ENCODE measurements around the gene E4F1.

DNA sequence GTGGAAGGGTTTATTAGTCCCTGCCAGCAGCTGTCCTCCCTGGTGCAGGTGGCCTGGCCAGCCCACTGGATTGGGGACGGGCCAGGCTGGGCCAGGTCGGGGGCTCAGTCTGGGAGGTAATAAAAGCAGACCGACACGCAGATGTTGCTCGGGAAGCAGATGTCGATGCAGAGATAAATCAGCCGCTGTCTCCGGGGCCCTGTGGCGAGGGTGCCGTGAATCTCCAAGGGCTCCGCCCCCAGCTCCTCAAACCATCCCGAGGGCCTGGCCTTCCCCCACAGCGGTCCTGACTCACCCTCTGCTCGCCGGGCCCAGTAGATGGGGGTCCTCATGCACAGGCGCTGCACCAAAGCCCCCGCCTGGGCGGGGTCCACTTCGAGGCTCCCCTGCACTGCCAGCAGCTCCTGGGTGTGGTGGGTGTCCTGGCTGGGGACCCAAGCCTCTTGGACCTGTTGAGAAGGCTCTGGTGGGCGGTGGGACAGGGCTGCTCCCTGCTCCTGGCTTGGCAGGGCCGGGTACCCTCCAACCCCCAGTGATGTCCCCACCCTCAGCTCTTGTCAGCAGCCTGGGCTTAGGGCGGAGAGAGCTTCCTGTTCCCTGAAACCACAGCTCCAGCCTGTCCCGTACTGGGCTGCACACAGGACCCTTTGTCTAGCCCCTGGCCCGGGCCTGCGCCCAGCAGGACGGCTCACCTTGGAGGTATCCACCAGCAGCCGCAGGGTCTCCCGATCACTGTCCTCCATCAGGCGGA lies 14.0 kb upstream of the E4F1 start:
- no peak for TF ChIP-seq SNIP1 (IDR thresholded peaks at IDR 0.05; ENCODE audit: low read depth)
- TF ChIP-seq BRCA1 (IDR thresholded peaks at IDR 0.05), result no peak
- TF ChIP-seq BRCA1 (CRISPR knock-in tag; IDR thresholded peaks at IDR 0.05), result no peak
- TF ChIP-seq PURB (CRISPR knock-in tag; IDR thresholded peaks at IDR 0.05; ENCODE audit: low read depth), result no peak
- no peak for TF ChIP-seq FOXA1 (IDR thresholded peaks at IDR 0.05; ENCODE audit: borderline replicate concordance)
- TF ChIP-seq, protein P1, sequence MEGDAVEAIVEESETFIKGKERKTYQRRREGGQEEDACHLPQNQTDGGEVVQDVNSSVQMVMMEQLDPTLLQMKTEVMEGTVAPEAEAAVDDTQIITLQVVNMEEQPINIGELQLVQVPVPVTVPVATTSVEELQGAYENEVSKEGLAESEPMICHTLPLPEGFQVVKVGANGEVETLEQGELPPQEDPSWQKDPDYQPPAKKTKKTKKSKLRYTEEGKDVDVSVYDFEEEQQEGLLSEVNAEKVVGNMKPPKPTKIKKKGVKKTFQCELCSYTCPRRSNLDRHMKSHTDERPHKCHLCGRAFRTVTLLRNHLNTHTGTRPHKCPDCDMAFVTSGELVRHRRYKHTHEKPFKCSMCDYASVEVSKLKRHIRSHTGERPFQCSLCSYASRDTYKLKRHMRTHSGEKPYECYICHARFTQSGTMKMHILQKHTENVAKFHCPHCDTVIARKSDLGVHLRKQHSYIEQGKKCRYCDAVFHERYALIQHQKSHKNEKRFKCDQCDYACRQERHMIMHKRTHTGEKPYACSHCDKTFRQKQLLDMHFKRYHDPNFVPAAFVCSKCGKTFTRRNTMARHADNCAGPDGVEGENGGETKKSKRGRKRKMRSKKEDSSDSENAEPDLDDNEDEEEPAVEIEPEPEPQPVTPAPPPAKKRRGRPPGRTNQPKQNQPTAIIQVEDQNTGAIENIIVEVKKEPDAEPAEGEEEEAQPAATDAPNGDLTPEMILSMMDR (IDR thresholded peaks at IDR 0.05 in 2 of 3, conservative IDR thresholded peaks at IDR 0.05 in 1 of 3; ENCODE audit: insufficient read depth in 2 of 3, low read depth in 1 of 3, low read length in 3 of 3), result no peak
- TF ChIP-seq RBM14 (IDR thresholded peaks at IDR 0.05; ENCODE audit: borderline replicate concordance, insufficient read depth, low read depth, low read length), result no peak
- TF ChIP-seq PRPF4 (IDR thresholded peaks at IDR 0.05; ENCODE audit: insufficient read depth, low read depth, low read length, poor library complexity, severe bottlenecking), result no peak

Measured in K562 (cell line).